Fibroblast of lung (primary cell): ENCODE data around the gene KMT2B. TPM values are rescaled to one million over a fixed set of nuclear protein-coding genes. Genes with fewer than 3 reads are reported as not detected.

Source experiments
- DNase-seq, 2 donors: peaks; one replicate each; pipeline versions ENCODE4 v3.0.0 to v3.0.0-alpha.2; 2010; ENCODE audit warnings: low read depth in 2 of 2
- H2AFZ ChIP-seq: 2 replicates; pipeline ENCODE4 v1.5.1; 2012; ENCODE audit warnings: low read length, control low read depth, inconsistent platforms
- H3K27ac ChIP-seq: 2 replicates; pipeline ENCODE4 v1.5.1; 2011; ENCODE audit warnings: low read length, control low read depth; ENCODE audit not compliant: insufficient read depth
- H3K27me3 ChIP-seq: 2 replicates; pipeline ENCODE4 v1.5.1; 2011; ENCODE audit warnings: mild to moderate bottlenecking, low read length; ENCODE audit not compliant: control insufficient read depth, insufficient read depth
- H3K36me3 ChIP-seq: 2 replicates; pipeline ENCODE4 v1.5.1; 2011; ENCODE audit warnings: low read length; ENCODE audit not compliant: control insufficient read depth, insufficient read depth
- H3K4me1 ChIP-seq: 2 replicates; pipeline ENCODE4 v1.5.1; 2011; ENCODE audit warnings: low read length; ENCODE audit not compliant: control insufficient read depth, insufficient read depth; ENCODE audit errors: extremely low read depth
- H3K4me2 ChIP-seq: 2 replicates; pipeline ENCODE4 v1.5.1; 2011; ENCODE audit warnings: low read length, control low read depth; ENCODE audit not compliant: insufficient read depth; ENCODE audit errors: extremely low read depth
- H3K4me3 ChIP-seq, 4 experiments: fragments of 200-600 bp in 1 of 4; sonication (generic) in 1 of 4; replicated peaks in 1 of 4; 2 replicates each; pipeline ENCODE4 v1.5.1; 2011 to 2016; ENCODE audit warnings: low read length in 4 of 4, low read depth in 3 of 4, mild to moderate bottlenecking in 3 of 4, control low read depth in 2 of 4, inconsistent platforms in 1 of 4, mixed read lengths in 1 of 4; ENCODE audit not compliant: insufficient read depth in 1 of 4; ENCODE audit errors: control extremely low read depth in 1 of 4
- H3K79me2 ChIP-seq: 2 replicates; pipeline ENCODE4 v1.5.1; 2012; ENCODE audit warnings: mild to moderate bottlenecking, low read length, inconsistent platforms; ENCODE audit not compliant: control insufficient read depth, insufficient read depth
- H3K9ac ChIP-seq: 2 replicates; pipeline ENCODE4 v1.5.1; 2011; ENCODE audit warnings: mild to moderate bottlenecking, low read length, control low read depth; ENCODE audit not compliant: insufficient read depth
- H3K9me3 ChIP-seq: 2 replicates; pipeline ENCODE4 v1.5.1; 2012; ENCODE audit warnings: low read depth, low read length; ENCODE audit not compliant: control insufficient read depth, insufficient read depth
- H4K20me1 ChIP-seq: 2 replicates; pipeline ENCODE4 v1.5.1; 2011; ENCODE audit warnings: low read length; ENCODE audit not compliant: control insufficient read depth, insufficient read depth; ENCODE audit errors: extremely low read depth
- CTCF ChIP-seq, 2 donors: IDR thresholded peaks in 1 of 2; conservative IDR thresholded peaks in 1 of 2; 1 replicate in 1 of 2; 2 replicates in 1 of 2; pipeline ENCODE4 v1.5.1; 2011 to 2012; ENCODE audit warnings: low read length in 2 of 2, control low read depth in 1 of 2, inconsistent platforms in 1 of 2, low read depth in 1 of 2, mild to moderate bottlenecking in 1 of 2
- EZH2 ChIP-seq: IDR thresholded peaks from 2 replicates; pipeline ENCODE4 v1.5.1; 2012; ENCODE audit warnings: low read length, control low read depth, mild to moderate bottlenecking; ENCODE audit errors: missing control alignments
- polyA minus RNA-seq: library from RNA; depleted of rRNA, polyadenylated mRNA; stranded (reverse); fragments of >200 nt; gene quantifications from 2 replicates; pipeline ENCODE4 v1.2.3, GENCODE V29; 2011; ENCODE audit warnings: low replicate concordance
- polyA plus RNA-seq, 2 donors: library from polyadenylated mRNA; depleted of rRNA in 1 of 2; stranded (reverse) in 1 of 2; unstranded in 1 of 2; fragments of >200 nt; gene quantifications; 2 replicates each; pipeline ENCODE4 v1.2.1, GENCODE V29; 2011 to 2012; ENCODE audit warnings: missing spikeins in 1 of 2
- total RNA-seq: library from RNA; depleted of rRNA; stranded (reverse); fragments of >200 nt; gene quantifications from 2 replicates; pipeline ENCODE4 v1.2.1, GENCODE V29; 2014

Gene KMT2B, protein sequence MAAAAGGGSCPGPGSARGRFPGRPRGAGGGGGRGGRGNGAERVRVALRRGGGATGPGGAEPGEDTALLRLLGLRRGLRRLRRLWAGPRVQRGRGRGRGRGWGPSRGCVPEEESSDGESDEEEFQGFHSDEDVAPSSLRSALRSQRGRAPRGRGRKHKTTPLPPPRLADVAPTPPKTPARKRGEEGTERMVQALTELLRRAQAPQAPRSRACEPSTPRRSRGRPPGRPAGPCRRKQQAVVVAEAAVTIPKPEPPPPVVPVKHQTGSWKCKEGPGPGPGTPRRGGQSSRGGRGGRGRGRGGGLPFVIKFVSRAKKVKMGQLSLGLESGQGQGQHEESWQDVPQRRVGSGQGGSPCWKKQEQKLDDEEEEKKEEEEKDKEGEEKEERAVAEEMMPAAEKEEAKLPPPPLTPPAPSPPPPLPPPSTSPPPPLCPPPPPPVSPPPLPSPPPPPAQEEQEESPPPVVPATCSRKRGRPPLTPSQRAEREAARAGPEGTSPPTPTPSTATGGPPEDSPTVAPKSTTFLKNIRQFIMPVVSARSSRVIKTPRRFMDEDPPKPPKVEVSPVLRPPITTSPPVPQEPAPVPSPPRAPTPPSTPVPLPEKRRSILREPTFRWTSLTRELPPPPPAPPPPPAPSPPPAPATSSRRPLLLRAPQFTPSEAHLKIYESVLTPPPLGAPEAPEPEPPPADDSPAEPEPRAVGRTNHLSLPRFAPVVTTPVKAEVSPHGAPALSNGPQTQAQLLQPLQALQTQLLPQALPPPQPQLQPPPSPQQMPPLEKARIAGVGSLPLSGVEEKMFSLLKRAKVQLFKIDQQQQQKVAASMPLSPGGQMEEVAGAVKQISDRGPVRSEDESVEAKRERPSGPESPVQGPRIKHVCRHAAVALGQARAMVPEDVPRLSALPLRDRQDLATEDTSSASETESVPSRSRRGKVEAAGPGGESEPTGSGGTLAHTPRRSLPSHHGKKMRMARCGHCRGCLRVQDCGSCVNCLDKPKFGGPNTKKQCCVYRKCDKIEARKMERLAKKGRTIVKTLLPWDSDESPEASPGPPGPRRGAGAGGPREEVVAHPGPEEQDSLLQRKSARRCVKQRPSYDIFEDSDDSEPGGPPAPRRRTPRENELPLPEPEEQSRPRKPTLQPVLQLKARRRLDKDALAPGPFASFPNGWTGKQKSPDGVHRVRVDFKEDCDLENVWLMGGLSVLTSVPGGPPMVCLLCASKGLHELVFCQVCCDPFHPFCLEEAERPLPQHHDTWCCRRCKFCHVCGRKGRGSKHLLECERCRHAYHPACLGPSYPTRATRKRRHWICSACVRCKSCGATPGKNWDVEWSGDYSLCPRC (N-terminal part only)
- 3.9 and 5.4 TPM in 2 replicates for total RNA-seq
- 7.4 and 12.5 TPM in 2 replicates for polyA plus RNA-seq
- polyA plus RNA-seq (2012), result 12.3 and 17.3 TPM in 2 replicates
- polyA minus RNA-seq, result 60.2 and 93.0 TPM in 2 replicates

DNA sequence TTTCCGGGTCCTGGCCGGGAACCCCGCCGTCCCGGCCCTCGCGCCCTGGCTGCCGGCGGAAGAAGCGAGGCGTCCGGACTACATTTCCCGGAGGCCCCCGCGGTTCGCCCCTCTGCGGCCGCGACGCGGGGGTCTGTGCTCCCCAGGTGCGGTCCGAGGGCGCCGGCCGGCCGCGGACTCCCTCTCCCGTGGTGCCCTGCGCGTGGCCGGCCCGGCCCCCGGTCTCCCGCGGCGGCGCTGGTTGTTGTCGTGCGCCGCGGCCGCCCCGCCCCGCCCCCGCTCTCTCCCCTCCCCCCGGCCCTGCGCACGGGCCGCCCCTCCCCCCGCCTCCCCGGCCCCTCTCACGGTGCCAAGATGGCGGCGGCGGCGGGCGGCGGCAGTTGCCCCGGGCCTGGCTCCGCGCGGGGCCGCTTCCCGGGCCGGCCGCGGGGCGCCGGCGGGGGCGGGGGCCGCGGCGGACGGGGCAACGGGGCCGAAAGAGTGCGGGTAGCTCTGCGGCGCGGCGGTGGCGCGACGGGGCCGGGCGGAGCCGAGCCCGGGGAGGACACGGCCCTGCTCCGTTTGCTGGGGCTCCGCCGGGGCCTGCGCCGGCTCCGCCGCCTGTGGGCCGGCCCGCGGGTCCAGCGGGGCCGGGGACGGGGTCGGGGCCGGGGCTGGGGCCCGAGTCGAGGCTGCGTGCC lies at the start of gene KMT2B:
Gene KMT2B, plus strand, starts transcription at position 339 of the 680 bp plus-strand sequence. Its CDS starts 16 bp downstream, at position 355.
- H3K9me3 ChIP-seq, result no peaks in the 10 kb centered on the region
- peaks cover 9% of the 10 kb centered on the region for H3K4me1 ChIP-seq
- no peak for TF ChIP-seq CTCF (conservative IDR thresholded peaks at IDR 0.05 in 1 of 2, IDR thresholded peaks at IDR 0.05 in 1 of 2; ENCODE audit: low read depth in 1 of 2, low read length in 2 of 2)
- DNase-seq, result no peak
- peaks cover 19% of the 10 kb centered on the region for H3K36me3 ChIP-seq
- H2AFZ ChIP-seq, result peak within 1 kb of the TSS; percentile 97
- H4K20me1 ChIP-seq, result no peaks in the 10 kb centered on the region
- H3K4me2 ChIP-seq, result peak within 1 kb of the TSS; percentile 98
- H3K27ac ChIP-seq, result peak within 1 kb of the TSS; percentile 68
- H3K79me2 ChIP-seq, result peaks cover 33% of the 10 kb centered on the region
- H3K27me3 ChIP-seq, result no peaks in the 10 kb centered on the region
- peak within 1 kb of the TSS; percentile 74 to 95 (median 85) for H3K4me3 ChIP-seq
- H3K9ac ChIP-seq, result peak within 1 kb of the TSS; percentile 77

DNA sequence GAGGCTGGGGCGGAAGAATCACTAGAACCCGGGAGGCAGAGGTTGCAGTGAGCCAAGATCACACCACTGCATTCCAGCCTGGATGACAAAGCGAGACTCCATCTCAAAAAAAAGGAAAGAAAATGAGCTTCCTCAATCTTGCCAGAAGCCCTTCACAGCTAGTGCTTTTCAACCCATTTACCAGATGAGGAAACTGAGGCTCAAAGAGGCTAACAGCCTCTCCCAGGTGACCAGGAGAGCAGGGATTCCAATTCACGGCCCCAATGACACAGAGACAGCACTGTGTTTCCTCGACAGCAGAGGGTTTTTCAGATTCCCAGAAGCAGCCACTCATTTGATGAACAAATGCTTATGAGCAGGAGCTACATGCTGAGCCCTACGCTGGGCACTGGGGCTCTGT lies 48.2 kb upstream of the KMT2B start:
- no peak overlapping the region for H3K4me3 ChIP-seq
- no peak overlapping the region for H2AFZ ChIP-seq
- TF ChIP-seq EZH2 (no peak), CTCF (conservative IDR thresholded peaks at IDR 0.05 in 1 of 2, IDR thresholded peaks at IDR 0.05 in 1 of 2; ENCODE audit: low read depth in 1 of 2, low read length in 2 of 2) (no peak)
- H3K9me3 ChIP-seq, result no peaks in the 10 kb centered on the region
- no peak overlapping the region for H3K9ac ChIP-seq
- no peaks in the 10 kb centered on the region for H3K4me1 ChIP-seq
- no peaks in the 10 kb centered on the region for H4K20me1 ChIP-seq
- no peak overlapping the region for H3K27ac ChIP-seq
- DNase-seq, result no peak
- no peaks in the 10 kb centered on the region for H3K27me3 ChIP-seq
- no peak overlapping the region for H3K4me2 ChIP-seq
- H3K36me3 ChIP-seq, result no peaks in the 10 kb centered on the region
- H3K79me2 ChIP-seq, result no peaks in the 10 kb centered on the region
